Nephron (organoid): Measurements from ENCODE around the gene TJAP1.

Experiments used
- H3K27ac Mint-ChIP-seq, 3 experiments: 2 replicates each; pipeline ENCODE4 v1.8.0; 2020; ENCODE audit warnings: mixed read lengths in 3 of 3, mild to moderate bottlenecking in 2 of 3, moderate library complexity in 1 of 3
- H3K27me3 Mint-ChIP-seq: 2 replicates; pipeline ENCODE4 v1.8.0; 2021; ENCODE audit warnings: low read depth, mild to moderate bottlenecking, moderate library complexity, mixed read lengths
- H3K36me3 Mint-ChIP-seq: 2 replicates; pipeline ENCODE4 v1.8.0; 2020; ENCODE audit warnings: low read depth, mixed read lengths
- H3K4me1 Mint-ChIP-seq: 2 replicates; pipeline ENCODE4 v1.8.0; 2020; ENCODE audit warnings: mixed read lengths
- H3K4me3 Mint-ChIP-seq, 3 experiments: 2 replicates each; pipeline ENCODE4 v1.8.0; 2020; ENCODE audit warnings: mild to moderate bottlenecking in 3 of 3, mixed read lengths in 3 of 3, moderate library complexity in 2 of 3
- H3K9me3 Mint-ChIP-seq: 2 replicates; pipeline ENCODE4 v1.8.0; 2020; ENCODE audit warnings: mixed read lengths
- CTCF ChIP-seq, 3 experiments: fragments of 200-600 bp; sonication (generic); IDR thresholded peaks; one replicate each; pipeline ENCODE4 v1.5.0; 2021; ENCODE audit warnings: antibody characterized with exemption in 3 of 3; ENCODE audit not compliant: unreplicated experiment in 3 of 3

TJAP1 gene

GRCh38 chr6:43516697-43517504 is 39.5 kb downstream of the TJAP1 start, which contains the start of the genes POLR1C and YIPF3:
Gene POLR1C (plus strand): TSS chr6:43517089. CDS start chr6:43517110, 21 bp downstream.
Gene YIPF3 (minus strand): TSS chr6:43516926. CDS start chr6:43516807, 119 bp downstream.
- peaks cover 37% of the 10 kb centered on the region for H3K36me3 Mint-ChIP-seq
- H3K27me3 Mint-ChIP-seq, result no peaks in the 10 kb centered on the region
- peaks cover 19% of the 10 kb centered on the region for H3K4me1 Mint-ChIP-seq
- no peak within 1 kb of the TSS for H3K4me3 Mint-ChIP-seq
- H3K9me3 Mint-ChIP-seq, result no peaks in the 10 kb centered on the region
- TF ChIP-seq CTCF (IDR thresholded peaks at IDR 0.05; ENCODE audit: unreplicated experiment in 3 of 3), result no peak
- no peak within 1 kb of the TSS for H3K27ac Mint-ChIP-seq

DNA sequence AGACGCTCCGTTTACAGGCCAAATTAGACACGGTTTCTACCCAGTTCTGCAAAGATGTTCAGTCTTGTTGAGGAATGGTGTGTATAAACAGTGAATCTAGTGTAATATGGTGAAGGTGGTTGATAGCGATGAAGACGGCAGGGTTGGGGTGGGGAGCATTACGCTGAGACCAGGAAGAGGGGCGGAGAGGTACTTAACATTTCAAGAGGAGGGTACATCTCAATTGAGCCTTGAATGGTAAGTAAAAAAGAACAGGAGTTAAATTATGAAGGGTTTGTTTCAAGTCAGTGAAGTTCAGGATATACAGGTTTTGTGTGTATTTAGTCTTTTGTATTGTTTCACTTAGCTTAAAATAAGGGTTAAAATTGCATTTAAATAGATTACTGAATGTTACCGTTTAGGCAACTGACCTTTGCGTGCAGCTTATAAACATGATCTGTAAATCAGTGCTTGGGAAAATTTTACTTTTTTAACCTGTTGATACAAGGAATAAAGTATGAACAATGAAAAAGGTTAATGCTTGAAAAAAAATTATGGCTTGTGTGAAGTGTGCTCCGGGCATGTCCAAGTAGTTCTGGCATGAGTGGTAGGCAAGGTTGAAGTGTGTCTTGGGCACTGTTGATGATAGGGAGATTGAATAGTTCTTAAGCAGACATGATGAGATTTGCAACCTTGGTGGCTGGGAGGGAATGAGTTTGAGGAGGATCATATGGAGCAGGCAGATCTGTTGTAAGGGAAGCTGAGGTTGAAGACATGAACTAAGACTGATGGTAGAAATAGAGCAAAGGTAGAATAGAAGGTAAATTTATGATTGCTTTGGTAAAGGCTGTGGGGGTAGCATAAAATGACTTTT is 40.4 kb downstream of the TJAP1 start:
- no peak overlapping the region for H3K4me3 Mint-ChIP-seq
- H3K27me3 Mint-ChIP-seq, result no peaks in the 10 kb centered on the region
- peaks cover 19% of the 10 kb centered on the region for H3K4me1 Mint-ChIP-seq
- peaks cover 41% of the 10 kb centered on the region for H3K36me3 Mint-ChIP-seq
- no peak overlapping the region for H3K27ac Mint-ChIP-seq
- H3K9me3 Mint-ChIP-seq, result no peaks in the 10 kb centered on the region
- no peak for TF ChIP-seq CTCF (IDR thresholded peaks at IDR 0.05; ENCODE audit: unreplicated experiment in 3 of 3)

DNA sequence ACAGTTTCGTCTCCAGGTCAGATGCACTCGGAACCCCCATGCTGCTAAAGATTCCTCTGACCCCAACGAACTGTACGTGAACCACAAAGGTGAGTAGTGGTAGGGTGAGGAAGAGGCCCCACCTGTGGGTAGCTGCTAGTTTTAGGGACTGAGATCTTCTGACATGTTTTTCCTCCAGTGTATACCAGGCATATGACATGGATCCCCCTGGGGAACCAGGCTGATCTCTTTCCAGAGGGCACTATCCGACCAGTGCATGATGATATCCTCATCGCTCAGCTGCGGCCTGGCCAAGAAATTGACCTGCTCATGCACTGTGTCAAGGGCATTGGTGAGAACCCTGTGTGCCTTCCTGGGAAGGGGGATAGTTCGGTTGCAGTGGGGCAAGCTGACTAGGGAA is 42.7 kb downstream of the TJAP1 start:
- H3K27me3 Mint-ChIP-seq, result no peaks in the 10 kb centered on the region
- no peak for TF ChIP-seq CTCF (IDR thresholded peaks at IDR 0.05; ENCODE audit: unreplicated experiment in 3 of 3)
- H3K36me3 Mint-ChIP-seq, result peaks cover 50% of the 10 kb centered on the region
- peaks cover 11% of the 10 kb centered on the region for H3K4me1 Mint-ChIP-seq
- H3K27ac Mint-ChIP-seq, result no peak overlapping the region
- H3K9me3 Mint-ChIP-seq, result no peaks in the 10 kb centered on the region
- no peak overlapping the region for H3K4me3 Mint-ChIP-seq

DNA sequence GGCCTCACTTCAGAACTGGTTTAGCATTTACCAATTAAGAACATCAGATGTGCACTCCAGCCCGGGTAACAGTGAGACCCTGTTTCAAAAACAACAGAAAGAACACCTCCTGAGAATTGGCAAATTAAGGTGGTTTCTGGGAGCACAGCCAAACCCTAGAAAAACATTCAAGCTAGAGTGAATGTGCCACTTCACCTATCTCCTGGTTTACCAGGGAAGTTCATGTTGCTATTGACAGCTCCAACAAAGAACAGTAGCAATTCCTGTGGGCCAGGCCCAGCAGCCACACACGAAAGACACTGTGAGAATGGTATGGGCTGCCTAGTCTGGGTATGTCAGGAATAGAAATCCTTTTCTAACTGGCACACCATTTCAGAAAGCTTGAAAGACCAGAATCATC is 44.5 kb downstream of the TJAP1 start:
- no peaks in the 10 kb centered on the region for H3K27me3 Mint-ChIP-seq
- no peaks in the 10 kb centered on the region for H3K9me3 Mint-ChIP-seq
- TF ChIP-seq CTCF (IDR thresholded peaks at IDR 0.05; ENCODE audit: unreplicated experiment in 3 of 3), result no peak
- no peaks in the 10 kb centered on the region for H3K4me1 Mint-ChIP-seq
- no peak overlapping the region for H3K27ac Mint-ChIP-seq
- H3K36me3 Mint-ChIP-seq, result peaks cover 57% of the 10 kb centered on the region
- H3K4me3 Mint-ChIP-seq, result no peak overlapping the region

DNA sequence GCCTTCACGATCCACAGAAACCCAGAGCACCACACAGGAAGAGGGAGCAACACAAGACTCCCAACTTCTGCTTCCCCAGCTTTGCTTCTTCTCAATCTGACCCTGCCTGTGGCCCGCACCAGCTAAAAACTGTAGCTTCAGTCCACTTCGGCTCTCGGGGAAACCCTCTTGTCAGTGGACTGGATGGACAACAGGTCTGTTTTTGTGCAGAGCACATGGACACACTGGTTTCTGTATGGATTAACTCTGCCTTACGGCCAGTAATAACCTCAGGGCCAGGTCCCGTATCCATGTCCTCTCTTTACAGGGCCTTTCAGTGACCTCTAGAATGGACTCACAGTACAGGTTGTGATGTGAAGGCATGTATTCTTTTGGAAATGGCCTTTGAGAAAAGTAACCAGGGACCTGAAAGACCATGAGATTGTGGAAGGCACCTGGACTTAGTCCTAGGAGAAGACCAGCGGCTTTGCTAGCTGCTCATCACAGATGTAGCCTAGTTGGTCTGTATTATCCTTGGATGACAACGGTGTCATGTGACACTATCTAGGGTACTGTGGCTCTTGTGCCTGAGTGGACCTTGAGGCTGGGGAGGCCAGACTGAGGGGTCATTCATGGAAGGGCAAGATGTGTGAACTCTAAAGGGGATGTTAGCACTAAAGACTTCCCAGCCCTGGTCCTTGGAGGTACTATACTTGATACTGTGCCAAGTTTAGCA is 45.3 kb downstream of the TJAP1 start:
- Mint-ChIP-seq H3K27me3 (no peaks in the 10 kb centered on the region), H3K27ac (no peak overlapping the region), H3K36me3 (peaks cover 66% of the 10 kb centered on the region), H3K4me1 (no peaks in the 10 kb centered on the region), H3K4me3 (no peak overlapping the region), H3K9me3 (no peaks in the 10 kb centered on the region)
- TF ChIP-seq CTCF (IDR thresholded peaks at IDR 0.05; ENCODE audit: unreplicated experiment in 3 of 3), result no peak
